ENCODE data around the gene TOPAZ1.

GRCh38 chr3:44227632-44228031 is 14.1 kb upstream of the TOPAZ1 start:
- TF ChIP-seq POLR2A (IDR thresholded peaks at IDR 0.05; ENCODE audit: low read depth, low read length) (no peak), POLR2AphosphoS5 (IDR thresholded peaks at IDR 0.05; ENCODE audit: low read depth, low read length) (no peak), TAF1 (IDR thresholded peaks at IDR 0.05; ENCODE audit: low read depth, low read length) (no peak), SPI1 (IDR thresholded peaks at IDR 0.05; ENCODE audit: low read depth, low read length) (no peak)

Measured in GM12891 (cell line).